Bronchial epithelial cell (primary cell): ENCODE measurements around the gene AKT3. TPM values are rescaled to one million over a fixed set of nuclear protein-coding genes. Genes with fewer than 3 reads are reported as not detected.

Experiments used
- DNase-seq: peaks from one replicate; pipeline ENCODE4 v3.0.0-alpha.2; 2010; ENCODE audit warnings: low read depth
- FAIRE-seq: peaks from 2 replicates; lab custom pipeline; 2011; peaks lifted over from hg19 to GRCh38; lab: Jason Lieb, UNC
- H3K27me3 ChIP-seq: 2 replicates; pipeline ENCODE4 v1.5.1; 2011; ENCODE audit warnings: low read length; ENCODE audit not compliant: control insufficient read depth, insufficient read depth
- H3K36me3 ChIP-seq: 2 replicates; pipeline ENCODE4 v1.5.1; 2011; ENCODE audit warnings: low read length; ENCODE audit not compliant: control insufficient read depth, insufficient read depth
- H3K4me3 ChIP-seq: 2 replicates; pipeline ENCODE4 v1.5.1; 2011; ENCODE audit warnings: mild to moderate bottlenecking, low read depth, low read length, control low read depth
- CTCF ChIP-seq: IDR thresholded peaks from 2 replicates; pipeline ENCODE4 v1.5.1; 2011; ENCODE audit warnings: mild to moderate bottlenecking, moderate library complexity, low read length, control low read depth, inconsistent platforms; ENCODE audit not compliant: insufficient read depth, severe bottlenecking
- total RNA-seq: library from RNA; depleted of rRNA; stranded (reverse); fragments of >200 nt; gene quantifications from 2 replicates; pipeline ENCODE4 v1.2.1, GENCODE V29; 2014

The AKT3 gene
- total RNA-seq, 1 donor from 2014 or later: 7.9 TPM

- no peak for DNase-seq
These were observed 378.9 kb downstream of the AKT3 start for GRCh38 chr1:243471026-243471685.

GRCh38 chr1:243470502-243470901 lies 379.5 kb downstream of the AKT3 start:
- TF ChIP-seq CTCF: no peak
- FAIRE-seq (no peak), DNase-seq (no peak)
- Histone ChIP-seq H3K27me3 (no peaks in the 10 kb centered on the region), H3K36me3 (no peaks in the 10 kb centered on the region), H3K4me3 (no peak overlapping the region)

More at GRCh38 chr1:243471026-243471685, 378.9 kb downstream of the AKT3 start:
- Histone ChIP-seq H3K36me3 (no peaks in the 10 kb centered on the region), H3K4me3 (no peak overlapping the region), H3K27me3 (no peaks in the 10 kb centered on the region)
- no peak for TF ChIP-seq CTCF
- FAIRE-seq: no peak

GRCh38 chr1:243469497-243469896 lies 380.5 kb downstream of the AKT3 start:
- FAIRE-seq (no peak), DNase-seq (no peak)
- no peak for TF ChIP-seq CTCF
- no peak overlapping the region for H3K4me3 ChIP-seq
- no peaks in the 10 kb centered on the region for H3K36me3 ChIP-seq
- no peaks in the 10 kb centered on the region for H3K27me3 ChIP-seq

- FAIRE-seq (no peak), DNase-seq (no peak)
- no peaks in the 10 kb centered on the region for H3K27me3 ChIP-seq
- H3K36me3 ChIP-seq: no peaks in the 10 kb centered on the region
- TF ChIP-seq CTCF: no peak
- H3K4me3 ChIP-seq: no peak overlapping the region
These were observed 384.3 kb downstream of the AKT3 start for GRCh38 chr1:243465738-243466137.

GRCh38 chr1:243465081-243465480 lies 385.0 kb downstream of the AKT3 start:
- FAIRE-seq (no peak), DNase-seq (no peak)
- Histone ChIP-seq H3K4me3 (no peak overlapping the region), H3K36me3 (no peaks in the 10 kb centered on the region), H3K27me3 (no peaks in the 10 kb centered on the region)
- TF ChIP-seq CTCF: no peak

GRCh38 chr1:243462929-243463697 lies 386.9 kb downstream of the AKT3 start:
- FAIRE-seq (no peak), DNase-seq (no peak)
- Histone ChIP-seq H3K4me3 (no peak overlapping the region), H3K27me3 (no peaks in the 10 kb centered on the region), H3K36me3 (no peaks in the 10 kb centered on the region)
- no peak for TF ChIP-seq CTCF
